ENCODE measurements around the gene ADGRD1. TPM values are rescaled to one million over a fixed set of nuclear protein-coding genes. Genes with fewer than 3 reads are reported as not detected.

ADGRD1 gene
- polyA plus RNA-seq, 1 of the 3 experiments (the other 2 are of a cell fraction), result not detected

- 28% methylated on average over 7 of the region's 7 CpGs for WGBS (ENCODE audit: low lambda C conversion rate)
- POLR2A ChIA-PET, result no interaction called here
Observed at GRCh38 chr12:130945786-130946492, 7.8 kb upstream of the ADGRD1 start.

More at GRCh38 chr12:130945786-130946492, 7.8 kb upstream of the ADGRD1 start:
- no peaks in the 10 kb centered on the region for H3K36me3 ChIP-seq (replicated peaks in 1 of 2; ENCODE audit: control insufficient read depth in 1 of 2, insufficient read depth in 2 of 2, low read length in 1 of 2)
- no peak overlapping the region for H3K27ac ChIP-seq (ENCODE audit: low read depth in 2 of 2, low read length in 1 of 2)
- no peaks in the 10 kb centered on the region for H3K9me2 ChIP-seq
- H2AFZ ChIP-seq (ENCODE audit: low read depth), result no peak overlapping the region
- no peaks in the 10 kb centered on the region for H4K20me1 ChIP-seq (ENCODE audit: insufficient read depth)
- H3K27me3 ChIP-seq (ENCODE audit: insufficient read depth), result no peaks in the 10 kb centered on the region
- no peak overlapping the region for H3K9ac ChIP-seq
- no peak overlapping the region for H3K4me3 ChIP-seq (ENCODE audit: low read depth in 2 of 2, low read length in 1 of 2)
- H3K4me1 ChIP-seq (ENCODE audit: control insufficient read depth in 1 of 2, insufficient read depth in 2 of 2, low read depth in 1 of 2, low read length in 1 of 2), result no peaks in the 10 kb centered on the region
- H3K79me2 ChIP-seq (ENCODE audit: insufficient read depth), result no peaks in the 10 kb centered on the region
- no peak overlapping the region for H3K4me2 ChIP-seq
- no peak for TF ChIP-seq USF1 (IDR thresholded peaks at IDR 0.05; ENCODE audit: borderline replicate concordance, low read depth)
- no peak for TF ChIP-seq GABPA (IDR thresholded peaks at IDR 0.05; ENCODE audit: low read depth)
- no peak for TF ChIP-seq EP300 (IDR thresholded peaks at IDR 0.05; ENCODE audit: borderline replicate concordance in 1 of 2, low read depth in 1 of 2, low read length in 1 of 2)
- no peak for TF ChIP-seq IRF3 (IDR thresholded peaks at IDR 0.05; ENCODE audit: low read depth, low read length)
- TF ChIP-seq RAD21 (IDR thresholded peaks at IDR 0.05; ENCODE audit: low read length), result no peak
- TF ChIP-seq FOXM1 (IDR thresholded peaks at IDR 0.05; ENCODE audit: low read depth), result no peak
- TF ChIP-seq NRF1 (IDR thresholded peaks at IDR 0.05; ENCODE audit: low read depth, low read length), result no peak
- no peak for TF ChIP-seq SIN3A (IDR thresholded peaks at IDR 0.05; ENCODE audit: borderline replicate concordance, low read depth, low read length)
- no peak for TF ChIP-seq JUND (IDR thresholded peaks at IDR 0.05)
- TF ChIP-seq TCF12 (IDR thresholded peaks at IDR 0.05), result no peak
- no peak for TF ChIP-seq NFIC (IDR thresholded peaks at IDR 0.05; ENCODE audit: borderline replicate concordance)
- TF ChIP-seq PBX3 (IDR thresholded peaks at IDR 0.05), result no peak
- TF ChIP-seq TEAD4 (IDR thresholded peaks at IDR 0.05; ENCODE audit: borderline replicate concordance, insufficient read depth), result no peak
- TF ChIP-seq REST (IDR thresholded peaks at IDR 0.05; ENCODE audit: low read depth, low read length), result no peak
- no peak for TF ChIP-seq CHD2 (IDR thresholded peaks at IDR 0.05; ENCODE audit: low read length, partially characterized antibody)
- CTCF ChIA-PET, result no interaction called here
- H3K9me3 ChIP-seq, result peaks cover 3% of the 10 kb centered on the region; the same call in 1 of the 2 replicates
- H3F3A ChIP-seq (replicated peaks; ENCODE audit: insufficient read depth), result no peaks in the 10 kb centered on the region
- DNase-seq, result no peak

Data from SK-N-SH (cell line).